Heart left ventricle (tissue), 13 donors: Measurements from ENCODE around the gene MCF2L.

ENCODE experiments used
- CTCF ChIP-seq, 12 donors: fragments of 200-600 bp; sonication (generic) in 4 of 12; IDR thresholded peaks; one replicate each; pipeline versions ENCODE4 v1.5.0 to v1.8.0; 2018 to 2022; ENCODE audit warnings: antibody characterized with exemption in 12 of 12, mild to moderate bottlenecking in 5 of 12
- POLR2A ChIP-seq, 2 donors: fragments of 450-650 bp; IDR thresholded peaks; one replicate each; pipeline ENCODE4 v1.6.1; 2017; ENCODE audit warnings: antibody characterized with exemption in 2 of 2, mild to moderate bottlenecking in 2 of 2, moderate library complexity in 2 of 2
- donor health status: ischemic (EF 13 %, LVEDD 7.1; RV severe dilation, severe dysfunction).
- donor health status: DM: no; HTN: yes; CAD: no.
- donor health status: DM: no; HTN: no; CAD: no.
- donor health status: ischemic (EF 25% LVEDD 6.9; RV normal size, moderate dysfunction).
- donor health status: ischemic (EF 25% LVEDD 5.7; RV mildly dilated, moderate dysfunction).
- donor health status: ischemic (EF 35%, LVEDD 5.7; RV mildly dilated, moderate dysfunction).
- donor health status: nonischemic (EF 11% LVEDD 7.7; RV severe dilation, severe dysfunction).
- donor health status: DM: yes; HTN: yes; CAD: no.
- donor health status: PGD.
- donor health status: ischemic (EF 29% LVEDD 5.4; RV normal size, mild dysfunction).
- donor health status: nonischemic (EF 23%, LVEDD 6.1; RV moderate dilation, normal function).

- TF ChIP-seq CTCF (IDR thresholded peaks at IDR 0.05) (no peak), POLR2A (IDR thresholded peaks at IDR 0.05) (no peak)
Observed at GRCh38 chr13:113000575-113000974, 31.6 kb downstream of the MCF2L start.
